Kidney (tissue), 14 donors: Measurements from ENCODE around the gene EZR. TPM values are rescaled to one million over a fixed set of nuclear protein-coding genes. Genes with fewer than 3 reads are reported as not detected.

Experiments
- DNase-seq, 5 donors: peaks; one replicate each; pipeline ENCODE4 v3.0.0-alpha.2; 2013 to 2020
- FAIRE-seq: peaks from 2 replicates; lab custom pipeline; 2012; peaks lifted over from hg19 to GRCh38; lab: Jason Lieb, UNC
- H3K27ac ChIP-seq, 2 donors: one replicate each; pipeline ENCODE4 v1.7.0; 2013; ENCODE audit warnings: low read depth in 2 of 2, low read length in 2 of 2, inconsistent platforms in 1 of 2
- H3K27me3 ChIP-seq: one replicate; pipeline ENCODE4 v1.7.1; 2013; ENCODE audit warnings: low read length, inconsistent platforms; ENCODE audit not compliant: control insufficient read depth, insufficient read depth
- H3K36me3 ChIP-seq, 3 donors: one replicate each; pipeline versions ENCODE4 v1.7.0 to v1.7.1; 2013; ENCODE audit warnings: low read length in 3 of 3, control low read depth in 1 of 3, inconsistent platforms in 1 of 3; ENCODE audit not compliant: insufficient read depth in 3 of 3, control insufficient read depth in 2 of 3
- H3K4me1 ChIP-seq, 3 donors: one replicate each; pipeline versions ENCODE4 v1.7.0 to v1.7.1; 2013; ENCODE audit warnings: low read length in 3 of 3, inconsistent platforms in 1 of 3, low read depth in 1 of 3; ENCODE audit not compliant: control insufficient read depth in 2 of 3, insufficient read depth in 2 of 3
- H3K4me3 ChIP-seq, 3 donors: one replicate each; pipeline versions ENCODE4 v1.7.0 to v1.8.1; 2013; ENCODE audit warnings: low read length in 3 of 3, control low read depth in 1 of 3, inconsistent platforms in 1 of 3
- H3K9ac ChIP-seq, 3 donors: one replicate each; pipeline versions ENCODE4 v1.7.0 to v1.7.1; 2013; ENCODE audit warnings: low read length in 3 of 3, control low read depth in 1 of 3, inconsistent platforms in 1 of 3
- H3K9me3 ChIP-seq, 3 donors: one replicate each; pipeline versions ENCODE4 v1.7.0 to v1.7.1; 2013; ENCODE audit warnings: low read length in 3 of 3, control low read depth in 1 of 3, inconsistent platforms in 1 of 3; ENCODE audit not compliant: control insufficient read depth in 2 of 3, insufficient read depth in 1 of 3
- CTCF ChIP-seq: IDR thresholded peaks from 3 replicates; pipeline ENCODE4 v1.5.1; 2012; ENCODE audit warnings: mild to moderate bottlenecking, moderate library complexity, borderline replicate concordance; ENCODE audit not compliant: insufficient read depth; ENCODE audit errors: extremely low read depth
- intact Hi-C: fragments of 100-400 bp; cut with DNase I; formaldehyde crosslinking; loops from one replicate; pipeline ENCODE4 v1.11.1; 2022
- polyA plus RNA-seq: library from polyadenylated mRNA; stranded (reverse); fragments of 350-450 nt; fragmentation: Illumina TruSeq; extraction: RNeasy Lipid Tissue Mini Kit (QIAGEN cat#74804); gene quantifications from one replicate; pipeline ENCODE4 v1.2.3, GENCODE V29; 2014; ENCODE audit warnings: low read depth, low replicate concordance; ENCODE audit not compliant: insufficient read depth
- total RNA-seq: library from RNA; stranded (reverse); fragmentation: NEBNext Ultra II Directional; extraction: Animal tissue kit (Norgen Biotek cat#: 25700); gene quantifications from one replicate; pipeline ENCODE4 v1.2.1, GENCODE V29; 2021
- donor health status: control.
- donor health status: control.
- donor health status: control.
- donor health status: control.
- donor health status: control.
- donor health status: DM: yes; HTN: yes; CAD: no.
- donor health status: Normal renal cell carcinoma (clear cell type).

Gene EZR
- total and polyA plus RNA-seq, 2 donors from 2014 or later = 154 to 636 TPM

- FAIRE-seq = no peak
- no peak overlapping the region for H3K27ac ChIP-seq
- TF ChIP-seq CTCF = no peak
Observed at GRCh38 chr6:158848490-158848895, 29.3 kb upstream of the EZR start.

GRCh38 chr6:158847786-158848185, 28.6 kb upstream of the EZR start:
- no peak overlapping the region for H3K4me3 ChIP-seq
- H3K4me1 ChIP-seq = peaks cover 0 to under 1% (median under 1%) of the 10 kb centered on the region in 3 donors
- DNase-seq (no peak), FAIRE-seq (no peak)
- intact Hi-C loops = no loop called here
- H3K9me3 ChIP-seq = no peaks in the 10 kb centered on the region
- no peak overlapping the region for H3K9ac ChIP-seq
- H3K27me3 ChIP-seq = no peaks in the 10 kb centered on the region
- H3K36me3 ChIP-seq = no peaks in the 10 kb centered on the region
- no peak for TF ChIP-seq CTCF
- H3K27ac ChIP-seq = no peak overlapping the region

More at GRCh38 chr6:158848490-158848895, 29.3 kb upstream of the EZR start:
- DNase-seq = no peak
- intact Hi-C loops = no loop called here
- H3K9ac ChIP-seq = no peak overlapping the region
- H3K27me3 ChIP-seq = no peaks in the 10 kb centered on the region
- no peaks in the 10 kb centered on the region for H3K9me3 ChIP-seq
- no peaks in the 10 kb centered on the region for H3K36me3 ChIP-seq
- peaks cover 0 to 7% (median 5%) of the 10 kb centered on the region in 3 donors for H3K4me1 ChIP-seq
- H3K4me3 ChIP-seq = no peak overlapping the region

- no peak overlapping the region for H3K4me3 ChIP-seq
- no peaks in the 10 kb centered on the region for H3K9me3 ChIP-seq
- no peak overlapping the region for H3K9ac ChIP-seq
- no peaks in the 10 kb centered on the region for H3K4me1 ChIP-seq
- H3K27me3 ChIP-seq = no peaks in the 10 kb centered on the region
- H3K27ac ChIP-seq = no peak overlapping the region
- no peak for TF ChIP-seq CTCF
- FAIRE-seq (no peak), DNase-seq (no peak)
- no peaks in the 10 kb centered on the region for H3K36me3 ChIP-seq
- intact Hi-C loops = no loop called here
Observed at GRCh38 chr6:158847012-158847529, 27.9 kb upstream of the EZR start.
